GM18505 (cell line): ENCODE measurements around the gene BIRC3.
A peak's percentile ranks its signal among the peaks of the same experiment; 100 is the strongest.

Source experiments
- ATAC-seq: cut with Tn5 transposase; IDR thresholded peaks from one replicate; pipeline ENCODE4 v1.9.1; 2021; ENCODE audit not compliant: unreplicated experiment
- POLR2A ChIP-seq: IDR thresholded peaks from 4 replicates; pipeline ENCODE4 v1.6.1; 2011; ENCODE audit warnings: borderline replicate concordance; ENCODE audit not compliant: insufficient read depth, insufficient read length; ENCODE audit errors: extremely low read depth

The BIRC3 gene

DNA sequence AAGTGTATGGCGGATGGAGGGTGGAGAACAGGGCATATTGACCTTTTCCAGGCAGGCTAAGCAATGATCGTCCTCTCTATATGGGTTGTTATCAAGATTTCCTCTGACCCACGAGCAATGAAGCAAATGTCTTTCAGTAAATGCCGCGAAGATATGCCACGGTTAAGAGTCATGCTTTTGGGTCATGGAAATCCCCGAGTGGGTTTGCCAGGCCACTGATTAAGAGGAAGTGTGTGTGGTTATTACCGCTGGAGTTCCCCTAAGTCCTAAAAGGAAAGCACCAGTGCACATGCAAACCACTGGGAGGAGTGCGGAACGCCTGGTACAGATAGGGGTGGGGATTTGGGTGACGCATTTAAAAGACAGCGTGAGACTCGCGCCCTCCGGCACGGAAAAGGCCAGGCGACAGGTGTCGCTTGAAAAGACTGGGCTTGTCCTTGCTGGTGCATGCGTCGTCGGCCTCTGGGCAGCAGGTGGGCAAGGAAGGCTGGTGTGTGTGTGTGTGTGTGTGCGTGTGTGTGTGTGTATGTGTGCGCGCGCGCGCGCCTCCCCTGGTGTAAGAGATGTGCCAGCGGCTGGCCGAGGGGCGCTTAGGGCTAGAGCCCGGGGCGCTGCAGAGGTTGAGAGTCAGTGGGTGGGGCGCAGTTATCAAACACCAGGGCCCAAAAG, at the start of gene BIRC3:
BIRC3 (plus strand) TSS at position 386 of the 669 bp plus-strand sequence. CDS start 7,026 bp downstream, outside the sequence.
- peak; percentile 99 for TF ChIP-seq POLR2A
- peak; percentile 82 for ATAC-seq

DNA sequence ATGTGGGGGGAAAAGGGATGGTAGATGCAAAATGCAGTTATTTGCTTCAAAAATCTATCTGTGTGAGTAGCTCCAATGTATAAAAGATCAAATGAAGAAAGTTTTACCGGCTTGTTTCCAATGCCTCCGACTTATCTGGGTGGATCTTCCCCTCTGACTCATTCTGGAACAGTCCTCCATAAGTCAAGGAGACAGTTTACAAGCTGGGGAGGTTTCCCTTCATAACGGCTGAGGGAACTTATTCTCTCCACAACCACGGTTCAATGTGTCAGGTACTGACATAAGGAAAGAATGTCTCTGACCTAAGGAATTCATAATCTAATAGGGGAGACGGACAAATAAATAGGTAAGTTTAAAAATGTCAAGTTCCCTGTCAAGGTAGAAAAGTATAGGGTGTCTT, 49.7 kb upstream of the BIRC3 start:
- no peak for ATAC-seq
- no peak for TF ChIP-seq POLR2A

- TF ChIP-seq POLR2A: no peak
- ATAC-seq: peak; percentile 99
Measured at GRCh38 chr11:102268083-102268984, 49.0 kb upstream of the BIRC3 start.

GRCh38 chr11:102268985-102269470, 48.3 kb upstream of the BIRC3 start:
- TF ChIP-seq POLR2A: no peak
- no peak for ATAC-seq

- TF ChIP-seq POLR2A: no peak
- no peak for ATAC-seq
Measured at GRCh38 chr11:102269927-102270326, 47.4 kb upstream of the BIRC3 start.

- ATAC-seq: no peak
- no peak for TF ChIP-seq POLR2A
Measured at GRCh38 chr11:102272047-102272824, 45.0 kb upstream of the BIRC3 start.

DNA sequence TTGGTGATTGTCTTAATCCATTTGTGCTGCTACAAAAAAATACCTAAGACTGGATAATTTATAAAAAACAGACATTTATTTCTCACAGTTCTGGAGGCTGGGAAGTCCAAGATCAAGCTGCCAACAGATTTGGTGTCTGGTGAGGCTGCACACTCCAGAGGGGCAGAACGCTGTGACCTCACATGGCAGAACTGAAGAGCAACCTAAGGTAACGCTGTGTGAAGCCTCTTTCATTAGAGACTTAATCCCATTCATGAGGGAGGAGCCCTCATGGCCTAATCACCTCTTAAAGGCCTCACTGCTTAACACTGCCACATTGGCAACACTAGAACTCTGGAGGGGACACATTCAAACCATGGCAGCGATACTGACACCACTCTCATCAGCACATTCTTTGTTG, 42.7 kb upstream of the BIRC3 start:
- TF ChIP-seq POLR2A: no peak
- no peak for ATAC-seq

- TF ChIP-seq POLR2A: no peak
- no peak for ATAC-seq
Measured at GRCh38 chr11:102276362-102276761, 40.9 kb upstream of the BIRC3 start.

DNA sequence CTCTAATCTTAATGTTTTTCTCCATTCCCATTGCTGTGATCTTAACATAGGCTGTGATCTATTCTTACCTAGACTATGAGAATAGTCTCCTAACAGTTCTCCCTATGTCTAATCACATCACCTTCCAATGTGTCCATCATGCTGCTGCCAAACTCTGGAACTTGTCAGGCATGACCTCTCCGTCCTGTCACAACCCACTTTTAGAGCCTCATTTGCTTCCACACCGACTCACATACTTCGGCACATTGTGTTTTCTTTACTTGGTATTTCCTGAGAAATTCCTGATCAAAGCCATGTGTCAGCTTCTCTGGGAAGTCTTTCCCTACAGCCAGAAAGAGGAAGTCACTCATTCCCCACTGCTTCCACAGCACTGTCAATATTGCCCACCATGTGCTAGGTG, 40.5 kb upstream of the BIRC3 start:
- TF ChIP-seq POLR2A: no peak

DNA sequence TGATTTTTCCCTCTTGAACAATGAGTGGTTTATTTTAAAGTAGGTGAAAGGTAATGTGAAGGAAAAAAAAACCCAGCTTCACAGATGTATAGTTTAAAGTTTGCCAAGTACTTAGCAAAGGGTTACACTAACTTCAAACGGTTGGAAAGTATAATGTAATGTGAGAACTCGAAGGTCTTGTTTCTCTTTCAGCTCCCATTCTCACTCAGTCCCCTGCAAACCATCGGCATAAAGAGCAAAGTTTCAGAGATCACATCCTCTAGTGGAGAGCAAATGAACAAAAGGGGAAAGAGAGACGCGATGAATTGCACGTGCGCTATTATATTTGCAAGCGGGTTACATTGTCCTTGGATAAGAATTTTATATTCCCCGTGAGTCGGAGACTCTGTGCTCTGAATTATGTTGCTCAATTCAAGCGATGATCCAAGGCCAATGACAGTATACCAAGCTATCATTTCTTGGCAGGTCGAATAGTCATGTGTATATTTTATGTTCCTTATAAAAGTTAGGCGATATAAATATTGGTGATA, 37.6 kb upstream of the BIRC3 start:
- TF ChIP-seq POLR2A: no peak
- ATAC-seq: peak; percentile 83

More for the DNA sequence above, 40.5 kb upstream of the BIRC3 start:
- ATAC-seq: no peak

- no peak for ATAC-seq
- no peak for TF ChIP-seq POLR2A
Measured at GRCh38 chr11:102280245-102280833, 36.9 kb upstream of the BIRC3 start.

GRCh38 chr11:102283116-102283485, 34.2 kb upstream of the BIRC3 start:
- TF ChIP-seq POLR2A: no peak
- no peak for ATAC-seq
